Osteoblast (primary cell): Measurements from ENCODE around the gene SEMA3G. TPM values are rescaled to one million over a fixed set of nuclear protein-coding genes. Genes with fewer than 3 reads are reported as not detected.

Experiments used
- DNase-seq: peaks from one replicate; pipeline ENCODE4 v3.0.0; 2011; ENCODE audit warnings: low spot score, mixed read lengths; ENCODE audit not compliant: insufficient read length; ENCODE audit errors: missing footprints
- H2AFZ ChIP-seq: 2 replicates; pipeline ENCODE4 v1.6.0; 2011; ENCODE audit warnings: mild to moderate bottlenecking, low read length
- H3K27ac ChIP-seq: 2 replicates; pipeline ENCODE4 v1.5.1; 2011; ENCODE audit warnings: mild to moderate bottlenecking, low read depth, low read length, moderate library complexity
- H3K27me3 ChIP-seq: 2 replicates; pipeline ENCODE4 v1.6.0; 2012; ENCODE audit warnings: mild to moderate bottlenecking, control low read depth, inconsistent platforms, low read length, moderate library complexity; ENCODE audit not compliant: insufficient read depth
- H3K36me3 ChIP-seq: 2 replicates; pipeline ENCODE4 v1.5.1; 2011; ENCODE audit warnings: mild to moderate bottlenecking, low read length, control low read depth, moderate library complexity; ENCODE audit not compliant: insufficient read depth
- H3K4me1 ChIP-seq: 2 replicates; pipeline ENCODE4 v1.5.1; 2011; ENCODE audit warnings: mild to moderate bottlenecking, low read length, control low read depth, moderate library complexity; ENCODE audit not compliant: insufficient read depth
- H3K4me2 ChIP-seq: 2 replicates; pipeline ENCODE4 v1.6.0; 2011; ENCODE audit warnings: mild to moderate bottlenecking, low read length; ENCODE audit not compliant: insufficient read depth
- H3K4me3 ChIP-seq: fragments of 200-600 bp; sonication (generic); 3 replicates; pipeline ENCODE4 v1.5.1; 2012; ENCODE audit warnings: mild to moderate bottlenecking, low read length, inconsistent platforms; ENCODE audit not compliant: insufficient read depth
- H3K79me2 ChIP-seq: 2 replicates; pipeline ENCODE4 v1.6.0; 2012; ENCODE audit warnings: mild to moderate bottlenecking, low read length, control low read depth, inconsistent platforms; ENCODE audit not compliant: insufficient read depth
- H3K9me3 ChIP-seq: 2 replicates; pipeline ENCODE4 v1.5.1; 2011; ENCODE audit warnings: low read depth, low read length, control low read depth
- H4K20me1 ChIP-seq: 2 replicates; pipeline ENCODE4 v1.6.0; 2012; ENCODE audit warnings: mild to moderate bottlenecking, low read length, control low read depth; ENCODE audit not compliant: insufficient read depth
- total RNA-seq: library from RNA; depleted of rRNA; stranded (reverse); fragments of >200 nt; gene quantifications from 2 replicates; pipeline ENCODE4 v1.2.3, GENCODE V29; 2012
- TF ChIP-seq, protein P1 (sequence below): IDR thresholded peaks from 2 replicates; pipeline ENCODE4 v1.5.1; 2011; ENCODE audit warnings: mild to moderate bottlenecking, low read depth, low read length, moderate library complexity; ENCODE audit errors: extremely low read depth

The SEMA3G gene
- total RNA-seq, 1 donor, result not detected

DNA sequence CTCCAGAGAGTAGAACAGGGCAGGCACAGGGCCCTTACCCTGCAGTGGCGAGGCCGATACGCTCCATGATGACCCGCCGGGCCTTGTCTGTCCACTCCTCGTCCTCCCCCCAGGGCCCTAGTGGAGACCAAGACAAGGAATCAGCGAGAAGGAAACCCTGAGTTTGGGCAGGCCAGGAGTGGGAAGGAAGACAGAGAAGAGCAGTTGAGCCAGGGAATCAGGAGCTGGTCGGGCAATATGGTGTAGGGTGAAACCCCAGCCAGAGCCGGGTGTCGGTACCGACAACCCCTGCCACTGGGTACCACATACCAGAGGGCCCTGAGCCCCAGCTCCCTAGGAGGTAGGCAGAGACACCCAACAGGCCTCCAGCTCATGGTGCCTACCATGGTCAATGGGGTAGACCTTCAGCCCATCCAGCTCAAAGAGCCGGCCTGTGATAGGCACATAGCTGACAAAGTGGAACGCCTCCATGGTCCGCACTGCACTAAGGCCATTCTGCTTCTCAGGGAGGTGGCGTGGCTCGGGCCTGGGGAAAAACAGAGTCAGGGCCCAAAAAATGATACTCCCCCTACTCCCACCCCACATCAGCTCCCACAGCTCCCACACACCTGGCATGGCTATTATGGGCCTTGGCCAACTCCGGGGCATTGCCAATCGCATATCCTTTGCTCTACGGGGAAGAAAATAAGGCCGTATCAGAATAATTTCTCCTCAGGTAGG, 38.0 kb downstream of the SEMA3G start:
- Histone ChIP-seq H3K4me3 (no peak overlapping the region), H2AFZ (no peak overlapping the region), H3K9me3 (no peaks in the 10 kb centered on the region), H3K36me3 (peaks cover 66% of the 10 kb centered on the region), H3K27ac (no peak overlapping the region), H3K79me2 (peaks cover 35% of the 10 kb centered on the region), H3K27me3 (no peaks in the 10 kb centered on the region), H3K4me1 (peaks cover 21% of the 10 kb centered on the region), H3K4me2 (no peak overlapping the region), H4K20me1 (peaks cover 12% of the 10 kb centered on the region)
- TF ChIP-seq, protein P1, sequence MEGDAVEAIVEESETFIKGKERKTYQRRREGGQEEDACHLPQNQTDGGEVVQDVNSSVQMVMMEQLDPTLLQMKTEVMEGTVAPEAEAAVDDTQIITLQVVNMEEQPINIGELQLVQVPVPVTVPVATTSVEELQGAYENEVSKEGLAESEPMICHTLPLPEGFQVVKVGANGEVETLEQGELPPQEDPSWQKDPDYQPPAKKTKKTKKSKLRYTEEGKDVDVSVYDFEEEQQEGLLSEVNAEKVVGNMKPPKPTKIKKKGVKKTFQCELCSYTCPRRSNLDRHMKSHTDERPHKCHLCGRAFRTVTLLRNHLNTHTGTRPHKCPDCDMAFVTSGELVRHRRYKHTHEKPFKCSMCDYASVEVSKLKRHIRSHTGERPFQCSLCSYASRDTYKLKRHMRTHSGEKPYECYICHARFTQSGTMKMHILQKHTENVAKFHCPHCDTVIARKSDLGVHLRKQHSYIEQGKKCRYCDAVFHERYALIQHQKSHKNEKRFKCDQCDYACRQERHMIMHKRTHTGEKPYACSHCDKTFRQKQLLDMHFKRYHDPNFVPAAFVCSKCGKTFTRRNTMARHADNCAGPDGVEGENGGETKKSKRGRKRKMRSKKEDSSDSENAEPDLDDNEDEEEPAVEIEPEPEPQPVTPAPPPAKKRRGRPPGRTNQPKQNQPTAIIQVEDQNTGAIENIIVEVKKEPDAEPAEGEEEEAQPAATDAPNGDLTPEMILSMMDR, result no peak
- DNase-seq, result peak; percentile 41

DNA sequence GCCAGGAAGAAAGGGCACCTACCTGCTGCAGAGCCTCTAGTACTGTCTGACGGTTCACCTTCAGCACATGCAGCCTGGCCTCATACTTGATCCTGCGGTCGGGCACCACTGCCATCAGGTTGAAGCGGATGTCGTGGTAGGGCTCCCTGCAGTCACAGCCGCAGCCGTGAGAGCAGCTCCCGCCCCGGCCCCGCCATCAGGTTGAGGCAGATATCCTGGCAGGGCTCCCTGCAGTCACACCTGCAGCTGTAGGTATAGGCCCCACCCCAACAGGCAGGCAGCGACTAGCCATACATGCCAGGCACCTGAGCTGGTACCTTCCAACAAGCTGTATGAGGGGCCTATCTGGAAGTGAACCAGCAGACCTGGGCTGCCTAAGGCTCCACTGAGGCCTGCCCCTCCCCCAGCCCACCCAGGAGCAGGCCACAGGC, 38.7 kb downstream of the SEMA3G start:
- peaks cover 14% of the 10 kb centered on the region for H3K4me1 ChIP-seq
- TF ChIP-seq, protein P1, result no peak
- peak; percentile 50 for DNase-seq
- H3K27ac ChIP-seq, result no peak overlapping the region
- no peak overlapping the region for H2AFZ ChIP-seq
- peaks cover 70% of the 10 kb centered on the region for H3K36me3 ChIP-seq
- H3K4me2 ChIP-seq, result no peak overlapping the region
- H4K20me1 ChIP-seq, result peaks cover 12% of the 10 kb centered on the region
- H3K79me2 ChIP-seq, result peaks cover 30% of the 10 kb centered on the region
- H3K4me3 ChIP-seq, result no peak overlapping the region
- no peaks in the 10 kb centered on the region for H3K9me3 ChIP-seq
- no peaks in the 10 kb centered on the region for H3K27me3 ChIP-seq

GRCh38 chr3:52405601-52406110, 39.2 kb downstream of the SEMA3G start:
- Histone ChIP-seq H3K4me3 (no peak overlapping the region), H3K36me3 (peaks cover 70% of the 10 kb centered on the region), H3K27me3 (no peaks in the 10 kb centered on the region), H3K4me2 (no peak overlapping the region), H3K9me3 (no peaks in the 10 kb centered on the region), H2AFZ (no peak overlapping the region), H3K27ac (no peak overlapping the region), H3K79me2 (peaks cover 30% of the 10 kb centered on the region), H3K4me1 (peaks cover 9% of the 10 kb centered on the region), H4K20me1 (peaks cover 12% of the 10 kb centered on the region)
- peak; percentile 19 for DNase-seq
- TF ChIP-seq, protein P1, result no peak

- Histone ChIP-seq H3K36me3 (peaks cover 70% of the 10 kb centered on the region), H3K79me2 (peaks cover 30% of the 10 kb centered on the region), H3K4me1 (peaks cover 9% of the 10 kb centered on the region)
Measured at GRCh38 chr3:52405066-52405465, 39.8 kb downstream of the SEMA3G start.

More at GRCh38 chr3:52405066-52405465, 39.8 kb downstream of the SEMA3G start:
- Histone ChIP-seq H4K20me1 (peaks cover 12% of the 10 kb centered on the region), H3K27me3 (no peaks in the 10 kb centered on the region), H3K4me2 (no peak overlapping the region), H3K4me3 (no peak overlapping the region), H3K9me3 (no peaks in the 10 kb centered on the region), H2AFZ (no peak overlapping the region), H3K27ac (no peak overlapping the region)
- peak; percentile 54 for DNase-seq
- TF ChIP-seq, protein P1, result no peak
